OCI-LY1 (cell line): ENCODE results near the gene MZB1.

Source experiments
- EZH2 ChIP-seq: fragments of 200-600 bp; sonication (generic), shearing (Covaris generic); IDR thresholded peaks from 2 replicates; pipeline ENCODE4 v1.8.0; 2017; ENCODE audit warnings: borderline replicate concordance, mixed run types, mild to moderate bottlenecking, antibody characterized with exemption, low read length, moderate library complexity, mixed read lengths
- TF ChIP-seq, protein P1 (sequence below): fragments of 200-600 bp; sonication (generic), shearing (Covaris generic); IDR thresholded peaks from 2 replicates; pipeline ENCODE4 v1.5.1; 2017; ENCODE audit warnings: mild to moderate bottlenecking, antibody characterized with exemption, low read length, moderate library complexity, mixed read lengths

DNA sequence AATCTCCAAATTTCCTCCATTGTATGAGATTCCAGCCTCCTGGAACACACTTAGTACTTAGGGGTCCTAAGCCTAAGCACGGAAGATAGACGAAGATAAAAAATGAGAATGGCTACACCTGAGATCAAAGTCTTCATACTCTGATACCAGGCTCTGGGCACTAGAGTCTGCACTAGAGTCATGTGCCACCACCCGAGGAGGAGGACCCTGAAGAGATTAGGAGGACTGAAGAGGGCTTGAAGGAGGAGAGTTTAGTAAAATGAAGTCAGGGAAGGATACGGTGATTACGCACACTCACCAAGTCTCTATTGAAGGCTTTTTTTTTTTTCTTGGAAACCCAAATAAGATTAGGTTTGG, 14.7 kb upstream of the MZB1 start:
- TF ChIP-seq, protein P1, sequence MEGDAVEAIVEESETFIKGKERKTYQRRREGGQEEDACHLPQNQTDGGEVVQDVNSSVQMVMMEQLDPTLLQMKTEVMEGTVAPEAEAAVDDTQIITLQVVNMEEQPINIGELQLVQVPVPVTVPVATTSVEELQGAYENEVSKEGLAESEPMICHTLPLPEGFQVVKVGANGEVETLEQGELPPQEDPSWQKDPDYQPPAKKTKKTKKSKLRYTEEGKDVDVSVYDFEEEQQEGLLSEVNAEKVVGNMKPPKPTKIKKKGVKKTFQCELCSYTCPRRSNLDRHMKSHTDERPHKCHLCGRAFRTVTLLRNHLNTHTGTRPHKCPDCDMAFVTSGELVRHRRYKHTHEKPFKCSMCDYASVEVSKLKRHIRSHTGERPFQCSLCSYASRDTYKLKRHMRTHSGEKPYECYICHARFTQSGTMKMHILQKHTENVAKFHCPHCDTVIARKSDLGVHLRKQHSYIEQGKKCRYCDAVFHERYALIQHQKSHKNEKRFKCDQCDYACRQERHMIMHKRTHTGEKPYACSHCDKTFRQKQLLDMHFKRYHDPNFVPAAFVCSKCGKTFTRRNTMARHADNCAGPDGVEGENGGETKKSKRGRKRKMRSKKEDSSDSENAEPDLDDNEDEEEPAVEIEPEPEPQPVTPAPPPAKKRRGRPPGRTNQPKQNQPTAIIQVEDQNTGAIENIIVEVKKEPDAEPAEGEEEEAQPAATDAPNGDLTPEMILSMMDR = no peak; the same call in 1 of the 2 replicates
- no peak for TF ChIP-seq EZH2
